MCF 10A (cell line): ENCODE data around the gene PTPRF. TPM values are rescaled to one million over a fixed set of nuclear protein-coding genes. Genes with fewer than 3 reads are reported as not detected.

ENCODE experiments used
- BruUV-seq: library from RNA; stranded (reverse); fragments of 400-500 nt; replicated peaks from 2 replicates; lab custom pipeline; 2021; lab: Mats Ljungman, UMichigan
- CTCF ChIA-PET: fragments of 300-600 bp; sonication (Branson Sonifier 250); formaldehyde crosslinking; extraction: SDS; loops from one replicate; lab custom pipeline; 2021; ENCODE audit warnings: antibody characterized with exemption, inconsistent platforms; lab: Yijun Ruan, JAX
- POLR2A ChIA-PET: fragments of 300-600, 350-650 bp; sonication (Branson Sonifier 250); formaldehyde crosslinking; extraction: SDS; loops from one replicate; lab custom pipeline; 2020; ENCODE audit warnings: antibody characterized with exemption, inconsistent platforms; lab: Yijun Ruan, JAX
- DNase-seq: peaks from one replicate; pipeline ENCODE4 v3.0.0-alpha.2; 2018; ENCODE audit not compliant: unreplicated experiment
- H3K27ac Mint-ChIP-seq: one replicate; pipeline ENCODE4 v1.8.0; 2022; ENCODE audit warnings: mild to moderate bottlenecking, low read depth, mixed read lengths; ENCODE audit not compliant: unreplicated experiment
- H3K27me3 Mint-ChIP-seq: one replicate; pipeline ENCODE4 v1.8.0; 2022; ENCODE audit warnings: mixed read lengths; ENCODE audit not compliant: insufficient read depth, unreplicated experiment
- H3K36me3 Mint-ChIP-seq: one replicate; pipeline ENCODE4 v1.8.0; 2022; ENCODE audit warnings: mild to moderate bottlenecking, moderate library complexity, mixed read lengths; ENCODE audit not compliant: insufficient read depth, unreplicated experiment
- H3K4me1 Mint-ChIP-seq: one replicate; pipeline ENCODE4 v1.8.0; 2022; ENCODE audit warnings: mixed read lengths; ENCODE audit not compliant: insufficient read depth, unreplicated experiment
- H3K4me3 Mint-ChIP-seq: one replicate; pipeline ENCODE4 v1.8.0; 2022; ENCODE audit warnings: mild to moderate bottlenecking, moderate library complexity, mixed read lengths; ENCODE audit not compliant: unreplicated experiment
- H3K9me3 Mint-ChIP-seq: one replicate; pipeline ENCODE4 v1.8.0; 2022; ENCODE audit warnings: mixed read lengths; ENCODE audit not compliant: unreplicated experiment
- intact Hi-C: fragments of 100-400 bp; cut with micrococcal nuclease; formaldehyde crosslinking; loops from 2 replicates; pipeline ENCODE4 v1.14.1; 2022
- total RNA-seq: library from RNA; stranded (reverse); gene quantifications from 2 replicates; pipeline ENCODE4 v1.2.3, GENCODE V29; 2022
- TF ChIP-seq, protein P1 (sequence below): fragments of 200-600 bp; IDR thresholded peaks from one replicate; pipeline ENCODE4 v1.8.0; 2022; ENCODE audit warnings: antibody characterized with exemption, mild to moderate bottlenecking; ENCODE audit not compliant: unreplicated experiment

The PTPRF gene
- total RNA-seq, 1 experiment from 2014 or later: 67.2 TPM

GRCh38 chr1:43591181-43591580 lies 60.5 kb downstream of the PTPRF start:
- POLR2A ChIA-PET: no interaction called here
- Mint-ChIP-seq H3K9me3 (no peaks in the 10 kb centered on the region), H3K27me3 (no peaks in the 10 kb centered on the region), H3K36me3 (peaks cover 40% of the 10 kb centered on the region), H3K4me1 (peaks cover 14% of the 10 kb centered on the region), H3K27ac (no peak overlapping the region), H3K4me3 (no peak overlapping the region)
- DNase-seq: no peak
- TF ChIP-seq, protein P1, sequence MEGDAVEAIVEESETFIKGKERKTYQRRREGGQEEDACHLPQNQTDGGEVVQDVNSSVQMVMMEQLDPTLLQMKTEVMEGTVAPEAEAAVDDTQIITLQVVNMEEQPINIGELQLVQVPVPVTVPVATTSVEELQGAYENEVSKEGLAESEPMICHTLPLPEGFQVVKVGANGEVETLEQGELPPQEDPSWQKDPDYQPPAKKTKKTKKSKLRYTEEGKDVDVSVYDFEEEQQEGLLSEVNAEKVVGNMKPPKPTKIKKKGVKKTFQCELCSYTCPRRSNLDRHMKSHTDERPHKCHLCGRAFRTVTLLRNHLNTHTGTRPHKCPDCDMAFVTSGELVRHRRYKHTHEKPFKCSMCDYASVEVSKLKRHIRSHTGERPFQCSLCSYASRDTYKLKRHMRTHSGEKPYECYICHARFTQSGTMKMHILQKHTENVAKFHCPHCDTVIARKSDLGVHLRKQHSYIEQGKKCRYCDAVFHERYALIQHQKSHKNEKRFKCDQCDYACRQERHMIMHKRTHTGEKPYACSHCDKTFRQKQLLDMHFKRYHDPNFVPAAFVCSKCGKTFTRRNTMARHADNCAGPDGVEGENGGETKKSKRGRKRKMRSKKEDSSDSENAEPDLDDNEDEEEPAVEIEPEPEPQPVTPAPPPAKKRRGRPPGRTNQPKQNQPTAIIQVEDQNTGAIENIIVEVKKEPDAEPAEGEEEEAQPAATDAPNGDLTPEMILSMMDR: no peak
- intact Hi-C loops: no loop called here
- CTCF ChIA-PET: no interaction called here
- BruUV-seq: no TSS peak

DNA sequence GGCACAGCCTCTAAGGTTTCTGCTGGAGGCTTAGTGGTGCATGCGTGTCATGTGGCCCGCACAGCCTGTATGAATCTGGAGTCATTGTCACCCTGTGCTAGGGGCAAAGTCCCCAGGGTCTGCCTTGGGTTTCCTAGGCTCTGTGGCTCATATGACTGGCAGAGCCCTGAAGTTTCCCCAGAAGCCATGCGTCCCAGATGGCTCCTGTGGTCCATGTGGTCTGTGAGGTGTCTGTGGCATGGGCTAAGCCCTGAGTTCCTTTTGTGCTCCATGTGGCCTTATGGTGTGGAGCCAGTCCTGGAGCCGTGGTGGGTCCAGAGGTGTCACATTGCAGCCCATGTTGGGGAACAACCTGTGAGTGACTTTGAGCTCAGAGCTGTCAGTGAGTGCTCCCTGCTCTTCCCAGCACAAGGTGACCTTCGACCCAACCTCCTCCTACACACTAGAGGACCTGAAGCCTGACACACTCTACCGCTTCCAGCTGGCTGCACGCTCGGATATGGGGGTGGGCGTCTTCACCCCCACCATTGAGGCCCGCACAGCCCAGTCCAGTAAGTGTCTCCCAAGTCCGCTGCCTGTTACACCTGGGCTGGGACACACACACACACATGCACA lies 61.5 kb downstream of the PTPRF start:
- Mint-ChIP-seq H3K4me1 (peaks cover 5% of the 10 kb centered on the region), H3K4me3 (no peak overlapping the region), H3K27me3 (no peaks in the 10 kb centered on the region), H3K9me3 (no peaks in the 10 kb centered on the region), H3K36me3 (peaks cover 40% of the 10 kb centered on the region), H3K27ac (no peak overlapping the region)
- CTCF ChIA-PET: interaction anchor here (1.2 kb wide), 1 partner anchor 27 kb away, joined by 4 read pairs; no protein-coding TSS in a partner anchor
- intact Hi-C loops: no loop called here
- no TSS peak for BruUV-seq
- TF ChIP-seq, protein P1: no peak
- DNase-seq: no peak
- POLR2A ChIA-PET: no interaction called here

- ChIA-PET POLR2A (interaction anchor here (1.2 kb wide), 1 partner anchor 11 kb away, joined by 3 read pairs; no protein-coding TSS in a partner anchor), CTCF (interaction anchor here (0.7 to 1.2 kb wide), 2 partner anchors 26 to 1426 kb away, joined by 3 to 4 read pairs; no protein-coding TSS in a partner anchor)
- no TSS peak for BruUV-seq
- intact Hi-C loops: no loop called here
- Mint-ChIP-seq H3K4me3 (no peak overlapping the region), H3K27me3 (no peaks in the 10 kb centered on the region), H3K4me1 (no peaks in the 10 kb centered on the region), H3K36me3 (peaks cover 40% of the 10 kb centered on the region), H3K9me3 (no peaks in the 10 kb centered on the region), H3K27ac (no peak overlapping the region)
- TF ChIP-seq, protein P1: no peak
- no peak for DNase-seq
Observed at GRCh38 chr1:43592974-43593683, 62.4 kb downstream of the PTPRF start.

DNA sequence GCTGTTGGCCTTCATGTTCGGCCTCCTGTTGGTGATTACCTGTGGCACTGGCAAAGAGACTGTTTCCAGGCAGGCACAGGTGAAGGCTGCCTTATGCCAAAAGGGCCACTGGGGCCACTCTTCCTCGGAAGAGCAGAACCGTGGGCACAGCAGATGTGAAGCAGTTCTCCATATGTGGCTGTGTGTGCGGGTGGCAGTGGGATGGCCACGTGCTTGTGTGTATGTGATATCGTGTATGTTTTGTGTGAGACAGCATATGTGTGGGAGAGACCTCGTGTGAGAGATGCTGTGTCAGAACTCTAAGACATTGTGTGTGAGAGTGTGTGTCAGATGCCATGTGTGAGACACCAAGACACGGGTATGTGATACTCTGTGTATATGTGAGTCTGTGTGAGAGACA lies 65.9 kb downstream of the PTPRF start:
- ChIA-PET CTCF (interaction anchor here (0.6 kb wide), 1 partner anchor 286 kb away, joined by 3 read pairs; no protein-coding TSS in a partner anchor), POLR2A (no interaction called here)
- Mint-ChIP-seq H3K4me1 (no peaks in the 10 kb centered on the region), H3K4me3 (no peak overlapping the region), H3K9me3 (no peaks in the 10 kb centered on the region), H3K27me3 (no peaks in the 10 kb centered on the region), H3K27ac (no peak overlapping the region), H3K36me3 (peaks cover 19% of the 10 kb centered on the region)
- no peak for DNase-seq
- BruUV-seq: no TSS peak
- TF ChIP-seq, protein P1: no peak
- intact Hi-C loops: no loop called here
